AG08395 (cell line): ENCODE measurements around the gene SPG11.
A peak's percentile ranks its signal among the peaks of the same experiment; 100 is the strongest.
"Not testable (repeated sequence)": the region's sequence is repeated elsewhere in the genome, so short reads cannot be mapped to it uniquely, and the experiment has no call there.

Experiments used
- DNase-seq: peaks from one replicate; pipeline ENCODE4 v3.0.0; 2012; ENCODE audit warnings: mixed read lengths, low spot score

The SPG11 gene

GRCh38 chr15:44565387-44566154 lies 97.9 kb downstream of the SPG11 start:
- no peak for DNase-seq

GRCh38 chr15:44560926-44561325 lies 102.5 kb downstream of the SPG11 start:
- not testable (repeated sequence) for DNase-seq

- no peak for DNase-seq
Measured at GRCh38 chr15:44554934-44555723, 108.3 kb downstream of the SPG11 start.

GRCh38 chr15:44550734-44551133 lies 112.7 kb downstream of the SPG11 start:
- no peak for DNase-seq

- DNase-seq: peak; percentile 33
Measured at GRCh38 chr15:44550256-44550655, 113.2 kb downstream of the SPG11 start.

GRCh38 chr15:44549152-44549551 lies 114.3 kb downstream of the SPG11 start:
- not testable (repeated sequence) for DNase-seq

- DNase-seq: peak; percentile 67
Measured at GRCh38 chr15:44545913-44546802, 117.3 kb downstream of the SPG11 start.

- not testable (repeated sequence) for DNase-seq
Measured at GRCh38 chr15:44544745-44545144, 118.7 kb downstream of the SPG11 start.

- no peak for DNase-seq
Measured at GRCh38 chr15:44542596-44542995, 120.9 kb downstream of the SPG11 start.

GRCh38 chr15:44541282-44541958 lies 122.0 kb downstream of the SPG11 start:
- DNase-seq: peak; percentile 56

GRCh38 chr15:44537735-44538240 lies 125.7 kb downstream of the SPG11 start:
- DNase-seq: no peak

- peak; percentile 97 for DNase-seq
Measured at GRCh38 chr15:44536962-44537734, 126.3 kb downstream of the SPG11 start, which contains the start of gene EIF3J. TSS of gene EIF3J (plus strand) at chr15:44537147. CDS start at chr15:44537195, 48 bp downstream.

- peak; percentile 90 for DNase-seq
Measured at GRCh38 chr15:44536302-44536961, 127.0 kb downstream of the SPG11 start.

GRCh38 chr15:44535523-44536301 lies 127.8 kb downstream of the SPG11 start:
- no peak for DNase-seq

- DNase-seq: no peak
Measured at GRCh38 chr15:44535092-44535491, 128.4 kb downstream of the SPG11 start.

- DNase-seq: no peak
Measured at GRCh38 chr15:44532689-44533088, 130.8 kb downstream of the SPG11 start.

- DNase-seq: not testable (repeated sequence)
Measured at GRCh38 chr15:44532275-44532674, 131.2 kb downstream of the SPG11 start.

- no peak for DNase-seq
Measured at GRCh38 chr15:44530653-44531052, 132.8 kb downstream of the SPG11 start.
